GM18517 (cell line): ENCODE data around the gene CARM1.

Experiments
- ATAC-seq: cut with Tn5 transposase; IDR thresholded peaks from one replicate; pipeline ENCODE4 v1.9.1; 2021; ENCODE audit warnings: mild to moderate bottlenecking, moderate library complexity; ENCODE audit not compliant: unreplicated experiment

Gene CARM1

GRCh38 chr19:10899151-10899653 lies 27.8 kb downstream of the CARM1 start:
- no peak for ATAC-seq

GRCh38 chr19:10907925-10908324 lies 36.6 kb downstream of the CARM1 start:
- no peak for ATAC-seq

GRCh38 chr19:10908380-10908960 lies 37.1 kb downstream of the CARM1 start:
- ATAC-seq: no peak

- no peak for ATAC-seq
These were observed 40.4 kb downstream of the CARM1 start for GRCh38 chr19:10911579-10912363.

- no peak for ATAC-seq
These were observed 41.3 kb downstream of the CARM1 start for GRCh38 chr19:10912619-10913018.

- ATAC-seq: no peak
These were observed 42.5 kb downstream of the CARM1 start for GRCh38 chr19:10913716-10914340.

GRCh38 chr19:10915130-10916091 lies 44.1 kb downstream of the CARM1 start:
- ATAC-seq: no peak

GRCh38 chr19:10916602-10917001 lies 45.2 kb downstream of the CARM1 start:
- ATAC-seq: no peak

GRCh38 chr19:10918359-10918758 lies 47.0 kb downstream of the CARM1 start:
- no peak for ATAC-seq

GRCh38 chr19:10919352-10920287 lies 48.3 kb downstream of the CARM1 start:
- no peak for ATAC-seq

- no peak for ATAC-seq
These were observed 48.9 kb downstream of the CARM1 start for GRCh38 chr19:10920288-10920655.

GRCh38 chr19:10920781-10921180 lies 49.4 kb downstream of the CARM1 start:
- ATAC-seq: no peak

- no peak for ATAC-seq
These were observed 50.0 kb downstream of the CARM1 start for GRCh38 chr19:10921199-10921909.

- no peak for ATAC-seq
These were observed 50.7 kb downstream of the CARM1 start for GRCh38 chr19:10921910-10922637.

GRCh38 chr19:10922638-10923014 lies 51.3 kb downstream of the CARM1 start:
- no peak for ATAC-seq

GRCh38 chr19:10923260-10924112 lies 52.1 kb downstream of the CARM1 start:
- ATAC-seq: no peak

GRCh38 chr19:10924597-10924996 lies 53.2 kb downstream of the CARM1 start:
- no peak for ATAC-seq
